ENCODE data around the gene NHS.

Gene NHS

GRCh38 chrX:17635231-17635630, 260.2 kb downstream of the NHS start:
- DNase-seq: no peak
- TF ChIP-seq CTCF (IDR thresholded peaks at IDR 0.05): no peak
- no peak overlapping the region for H3K4me3 ChIP-seq
- H3K4me1 ChIP-seq: peaks cover 0 to 42% (median 5%) of the 10 kb centered on the region in 4 donors
- H3K36me3 ChIP-seq: no peaks in the 10 kb centered on the region
- intact Hi-C loops (cut with DNase I; ENCODE audit: low total_unique reads): no loop called here
- H3K9me3 ChIP-seq: no peaks in the 10 kb centered on the region
- no peaks in the 10 kb centered on the region for H3K27me3 ChIP-seq
- H3K27ac ChIP-seq: no peak overlapping the region

GRCh38 chrX:17637235-17637634, 262.2 kb downstream of the NHS start:
- H3K36me3 ChIP-seq: no peaks in the 10 kb centered on the region
- H3K9me3 ChIP-seq: no peaks in the 10 kb centered on the region
- H3K27ac ChIP-seq: no peak overlapping the region
- TF ChIP-seq CTCF (IDR thresholded peaks at IDR 0.05): no peak
- H3K4me3 ChIP-seq: no peak overlapping the region
- H3K27me3 ChIP-seq: no peaks in the 10 kb centered on the region
- H3K4me1 ChIP-seq: peaks cover 0 to 42% (median 5%) of the 10 kb centered on the region in 4 donors
- intact Hi-C loops (cut with DNase I; ENCODE audit: low total_unique reads): no loop called here
- DNase-seq: no peak

- no peak for DNase-seq
- H3K9me3 ChIP-seq: no peaks in the 10 kb centered on the region
- H3K36me3 ChIP-seq: no peaks in the 10 kb centered on the region
- intact Hi-C loops (cut with DNase I; ENCODE audit: low total_unique reads): no loop called here
- no peaks in the 10 kb centered on the region for H3K27me3 ChIP-seq
- H3K27ac ChIP-seq: no peak overlapping the region
- H3K4me3 ChIP-seq: no peak overlapping the region
- no peak for TF ChIP-seq CTCF (IDR thresholded peaks at IDR 0.05)
- H3K4me1 ChIP-seq: peaks cover 0 to 35% (median 3%) of the 10 kb centered on the region in 4 donors
Observed at GRCh38 chrX:17638731-17639130, 263.7 kb downstream of the NHS start.

GRCh38 chrX:17642891-17643290, 267.9 kb downstream of the NHS start:
- no peak for TF ChIP-seq CTCF (IDR thresholded peaks at IDR 0.05)
- Histone ChIP-seq H3K9me3 (no peaks in the 10 kb centered on the region), H3K27ac (no peak overlapping the region), H3K4me1 (peaks cover 0 to 11% (median 0%) of the 10 kb centered on the region in 4 donors), H3K27me3 (no peaks in the 10 kb centered on the region), H3K36me3 (no peaks in the 10 kb centered on the region), H3K4me3 (no peak overlapping the region)
- DNase-seq: no peak
- intact Hi-C loops (cut with DNase I; ENCODE audit: low total_unique reads): no loop called here

GRCh38 chrX:17643528-17643927, 268.5 kb downstream of the NHS start:
- Histone ChIP-seq H3K4me1 (peaks cover 0 to 10% (median 0%) of the 10 kb centered on the region in 4 donors), H3K9me3 (no peaks in the 10 kb centered on the region), H3K27me3 (no peaks in the 10 kb centered on the region), H3K36me3 (no peaks in the 10 kb centered on the region), H3K27ac (no peak overlapping the region), H3K4me3 (no peak overlapping the region)
- no peak for TF ChIP-seq CTCF (IDR thresholded peaks at IDR 0.05)
- DNase-seq: no peak
- intact Hi-C loops (cut with DNase I; ENCODE audit: low total_unique reads): no loop called here

- no peak overlapping the region for H3K4me3 ChIP-seq
- intact Hi-C loops (cut with DNase I; ENCODE audit: low total_unique reads): no loop called here
- TF ChIP-seq CTCF (IDR thresholded peaks at IDR 0.05): no peak
- H3K36me3 ChIP-seq: no peaks in the 10 kb centered on the region
- no peaks in the 10 kb centered on the region for H3K27me3 ChIP-seq
- no peak overlapping the region for H3K27ac ChIP-seq
- DNase-seq: no peak
- no peaks in the 10 kb centered on the region for H3K9me3 ChIP-seq
- H3K4me1 ChIP-seq: peaks cover 0 to 5% (median 0%) of the 10 kb centered on the region in 4 donors
Observed at GRCh38 chrX:17644001-17644400, 269.0 kb downstream of the NHS start.
